Measurements from ENCODE around the gene MAP3K8. TPM values are rescaled to one million over a fixed set of nuclear protein-coding genes. Genes with fewer than 3 reads are reported as not detected.

The MAP3K8 gene
- total RNA-seq, 1 donor from 2014 or later: 160 TPM

GRCh38 chr10:30389543-30389942 lies 44.4 kb upstream of the MAP3K8 start:
- TF ChIP-seq CTCF (IDR thresholded peaks at IDR 0.05): no peak
- H3K4me1 Mint-ChIP-seq: peaks cover 4% of the 10 kb centered on the region
- intact Hi-C loops (cut with micrococcal nuclease): no loop called here

DNA sequence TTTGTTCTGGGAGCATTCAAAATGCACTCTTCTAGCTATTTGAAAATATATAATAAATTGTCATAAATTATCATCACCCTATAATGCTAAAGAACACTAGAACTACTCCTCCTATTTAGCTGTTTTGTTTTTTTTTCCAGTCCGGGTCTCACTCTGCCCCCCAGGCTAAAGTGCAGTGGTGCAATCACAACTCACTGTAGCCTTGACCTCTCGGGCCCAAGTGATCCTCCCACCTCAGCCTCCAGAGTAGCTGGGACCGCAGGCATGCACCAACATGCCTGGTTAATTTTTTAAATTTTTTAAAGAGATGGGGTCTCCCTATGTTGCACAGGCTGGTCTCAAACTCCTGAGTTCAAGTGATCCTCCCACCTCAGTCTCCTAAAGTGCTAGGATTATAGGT lies 43.8 kb upstream of the MAP3K8 start:
- H3K9me3 Mint-ChIP-seq: no peaks in the 10 kb centered on the region
- H3K4me3 Mint-ChIP-seq: no peak overlapping the region
- ChIA-PET CTCF (interaction anchor here (0.7 to 8.7 kb wide), 5 partner anchors 31 to 1070 kb away, joined by 3 to 156 read pairs (median 3); no protein-coding TSS in a partner anchor), POLR2A (interaction anchor here (0.6 kb wide), 1 partner anchor 16 kb away, joined by 3 read pairs; no protein-coding TSS in a partner anchor)
- intact Hi-C loops (cut with micrococcal nuclease): loop anchor here (5.0 kb wide), 1 partner anchor 393 kb away; no protein-coding TSS in a partner anchor
- H3K27ac Mint-ChIP-seq: no peak overlapping the region
- ATAC-seq (ENCODE audit: low read depth): no peak
- no peak for DNase-seq
- no peak for TF ChIP-seq CTCF (IDR thresholded peaks at IDR 0.05)
- peaks cover 4% of the 10 kb centered on the region for H3K4me1 Mint-ChIP-seq
- no peaks in the 10 kb centered on the region for H3K36me3 Mint-ChIP-seq (ENCODE audit: low read depth)
- peaks cover 11% of the 10 kb centered on the region for H3K27me3 Mint-ChIP-seq

More at GRCh38 chr10:30389543-30389942, 44.4 kb upstream of the MAP3K8 start:
- H3K4me3 Mint-ChIP-seq: no peak overlapping the region
- ChIA-PET POLR2A (no interaction called here), CTCF (interaction anchor here (0.7 to 8.7 kb wide), 5 partner anchors 30 to 1069 kb away, joined by 3 to 156 read pairs (median 3); no protein-coding TSS in a partner anchor)
- no peak for ATAC-seq (ENCODE audit: low read depth)
- no peak for DNase-seq
- H3K27ac Mint-ChIP-seq: no peak overlapping the region
- no peaks in the 10 kb centered on the region for H3K9me3 Mint-ChIP-seq
- H3K27me3 Mint-ChIP-seq: peaks cover 10% of the 10 kb centered on the region
- H3K36me3 Mint-ChIP-seq (ENCODE audit: low read depth): no peaks in the 10 kb centered on the region

GRCh38 chr10:30391266-30391665 lies 42.7 kb upstream of the MAP3K8 start:
- ChIA-PET POLR2A (interaction anchor here (1.9 kb wide), 1 partner anchor 200 kb away, joined by 7 read pairs; no protein-coding TSS in a partner anchor), CTCF (interaction anchor here (0.9 to 8.7 kb wide), 10 partner anchors 23 to 279 kb away, joined by 3 to 156 read pairs (median 4); no protein-coding TSS in a partner anchor)
- intact Hi-C loops (cut with micrococcal nuclease): loop anchor here (5.0 kb wide), 1 partner anchor 394 kb away; no protein-coding TSS in a partner anchor
- no peak for DNase-seq
- H3K36me3 Mint-ChIP-seq (ENCODE audit: low read depth): no peaks in the 10 kb centered on the region
- no peak for TF ChIP-seq CTCF (IDR thresholded peaks at IDR 0.05)
- H3K27ac Mint-ChIP-seq: no peak overlapping the region
- H3K9me3 Mint-ChIP-seq: no peaks in the 10 kb centered on the region
- H3K4me1 Mint-ChIP-seq: peaks cover 4% of the 10 kb centered on the region
- H3K4me3 Mint-ChIP-seq: no peak overlapping the region
- ATAC-seq (ENCODE audit: low read depth): no peak
- peaks cover 9% of the 10 kb centered on the region for H3K27me3 Mint-ChIP-seq

- intact Hi-C loops (cut with micrococcal nuclease): loop anchor here (1.0 to 5.0 kb wide), 8 partner anchors 22 to 395 kb away; partner anchors contain the start of gene MAP3K8
- peak; percentile 70 for DNase-seq
- ChIA-PET POLR2A (interaction anchor here (1.9 kb wide), 1 partner anchor 198 kb away, joined by 7 read pairs; no protein-coding TSS in a partner anchor), CTCF (interaction anchor here (0.7 to 8.7 kb wide), 17 partner anchors 23 to 297 kb away, joined by 3 to 156 read pairs (median 4); no protein-coding TSS in a partner anchor)
- Mint-ChIP-seq H3K36me3 (ENCODE audit: low read depth) (no peaks in the 10 kb centered on the region), H3K27ac (no peak overlapping the region), H3K27me3 (peaks cover 7% of the 10 kb centered on the region), H3K4me3 (peak overlapping the region; percentile 20), H3K9me3 (no peaks in the 10 kb centered on the region), H3K4me1 (peaks cover 4% of the 10 kb centered on the region)
- ATAC-seq (ENCODE audit: low read depth): peak; percentile 100
- TF ChIP-seq CTCF (IDR thresholded peaks at IDR 0.05): peak; percentile 34
Observed at GRCh38 chr10:30392564-30392990, 41.4 kb upstream of the MAP3K8 start.

DNA sequence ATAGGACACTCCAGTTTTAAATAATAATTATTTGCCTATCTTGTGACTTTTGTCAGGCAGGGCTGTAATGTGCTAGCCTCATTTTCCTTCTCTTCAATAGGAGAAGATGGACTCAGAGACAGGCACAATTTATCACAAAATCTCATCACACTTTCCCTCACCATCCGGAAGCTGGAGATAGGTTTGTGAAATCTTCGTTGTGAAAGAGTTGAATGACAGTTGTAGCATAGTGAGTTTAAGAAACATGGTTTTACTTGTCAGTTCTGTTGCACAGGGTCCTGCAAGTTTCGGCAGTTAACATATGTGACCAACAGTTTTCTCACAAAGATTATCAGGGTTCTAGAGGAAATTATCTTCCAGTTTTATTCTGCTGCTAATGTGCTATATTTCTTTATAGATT lies 37.7 kb upstream of the MAP3K8 start:
- POLR2A ChIA-PET: no interaction called here
- intact Hi-C loops (cut with micrococcal nuclease): no loop called here
- no peak for TF ChIP-seq CTCF (IDR thresholded peaks at IDR 0.05)

More for the DNA sequence above, 37.7 kb upstream of the MAP3K8 start:
- no peaks in the 10 kb centered on the region for H3K36me3 Mint-ChIP-seq (ENCODE audit: low read depth)
- no peak overlapping the region for H3K27ac Mint-ChIP-seq
- H3K4me3 Mint-ChIP-seq: no peak overlapping the region
- no peaks in the 10 kb centered on the region for H3K9me3 Mint-ChIP-seq
- CTCF ChIA-PET: interaction anchor here (1.3 to 8.7 kb wide), 2 partner anchors 137 to 193 kb away, joined by 3 to 156 read pairs; no protein-coding TSS in a partner anchor
- ATAC-seq (ENCODE audit: low read depth): no peak
- H3K4me1 Mint-ChIP-seq: peaks cover 4% of the 10 kb centered on the region
- DNase-seq: no peak
- H3K27me3 Mint-ChIP-seq: peaks cover 7% of the 10 kb centered on the region

All from activated B cell treated with CpG ODN at 0.5 μM for 24 hours (primary cell).